Lower leg skin (tissue), 4 donors: ENCODE measurements around the gene PLEKHA6. TPM values are rescaled to one million over a fixed set of nuclear protein-coding genes. Genes with fewer than 3 reads are reported as not detected.

Experiments
- DNase-seq, 2 donors: peaks; one replicate each; pipeline ENCODE4 v3.0.0-alpha.2; 2019; ENCODE audit warnings: low spot score in 2 of 2
- H3K4me3 ChIP-seq: fragments of 200-600 bp; sonication (generic); 2 replicates; pipeline ENCODE4 v1.5.1; 2017; ENCODE audit warnings: mild to moderate bottlenecking, low read depth; ENCODE audit not compliant: poor library complexity, severe bottlenecking
- POLR2A ChIP-seq, 2 donors: fragments of 450-650 bp; IDR thresholded peaks; one replicate each; pipeline ENCODE4 v1.6.1; 2016 to 2017; ENCODE audit warnings: antibody characterized with exemption in 2 of 2, mild to moderate bottlenecking in 1 of 2, moderate library complexity in 1 of 2
- WGBS, 2 donors: methylation state at CpG; one replicate each; pipeline ENCODE4 v1.1.5; 2018; 5-methylcytosine and 5-hydroxymethylcytosine counted together
- intact Hi-C: fragments of 100-400 bp; cut with DNase I; formaldehyde crosslinking; loops from one replicate; pipeline ENCODE4 v1.15.0; 2023; ENCODE audit warnings: low total_unique reads
- total RNA-seq, 4 donors: library from RNA; depleted of rRNA; stranded (reverse); fragments of >200 nt; gene quantifications; one replicate each; pipeline ENCODE4 v1.1.0, GENCODE V29; 2016
- TF ChIP-seq, protein P1 (sequence below), 3 donors: fragments of 450-650 bp; IDR thresholded peaks; one replicate each; pipeline ENCODE4 v1.5.1; 2016; ENCODE audit warnings: antibody characterized with exemption in 3 of 3, mild to moderate bottlenecking in 3 of 3, moderate library complexity in 2 of 3

PLEKHA6 gene
- total RNA-seq, 4 donors from 2014 or later, result 1.7 to 16.4 (median 11.1) TPM

DNA sequence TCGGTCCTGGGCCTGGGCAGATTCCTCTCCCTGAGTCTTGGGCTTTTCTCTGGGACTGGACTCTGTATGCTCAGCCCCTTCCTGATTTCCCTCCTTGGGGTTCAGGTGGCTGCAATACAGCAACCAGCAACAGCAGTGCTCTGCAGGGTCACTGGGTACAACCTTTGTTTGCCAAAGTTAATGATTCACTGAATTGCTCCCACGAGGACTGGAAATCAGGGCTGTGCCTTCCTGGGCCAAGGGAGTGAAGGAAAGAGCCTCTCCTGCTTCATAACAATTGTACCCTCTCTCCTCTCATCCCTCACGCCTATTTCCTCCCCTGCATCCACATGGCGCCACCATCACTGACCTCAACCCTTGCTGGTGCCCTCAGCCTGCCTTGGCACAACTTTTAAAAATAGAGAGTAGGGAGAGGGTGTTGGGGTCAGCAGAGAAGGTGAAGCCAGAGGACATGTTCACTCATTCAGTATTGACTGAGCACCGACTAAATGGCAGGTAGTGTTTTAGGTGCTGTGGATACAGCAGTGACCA, 93.2 kb downstream of the PLEKHA6 start:
- H3K4me3 ChIP-seq, result no peak overlapping the region
- TF ChIP-seq, protein P1, sequence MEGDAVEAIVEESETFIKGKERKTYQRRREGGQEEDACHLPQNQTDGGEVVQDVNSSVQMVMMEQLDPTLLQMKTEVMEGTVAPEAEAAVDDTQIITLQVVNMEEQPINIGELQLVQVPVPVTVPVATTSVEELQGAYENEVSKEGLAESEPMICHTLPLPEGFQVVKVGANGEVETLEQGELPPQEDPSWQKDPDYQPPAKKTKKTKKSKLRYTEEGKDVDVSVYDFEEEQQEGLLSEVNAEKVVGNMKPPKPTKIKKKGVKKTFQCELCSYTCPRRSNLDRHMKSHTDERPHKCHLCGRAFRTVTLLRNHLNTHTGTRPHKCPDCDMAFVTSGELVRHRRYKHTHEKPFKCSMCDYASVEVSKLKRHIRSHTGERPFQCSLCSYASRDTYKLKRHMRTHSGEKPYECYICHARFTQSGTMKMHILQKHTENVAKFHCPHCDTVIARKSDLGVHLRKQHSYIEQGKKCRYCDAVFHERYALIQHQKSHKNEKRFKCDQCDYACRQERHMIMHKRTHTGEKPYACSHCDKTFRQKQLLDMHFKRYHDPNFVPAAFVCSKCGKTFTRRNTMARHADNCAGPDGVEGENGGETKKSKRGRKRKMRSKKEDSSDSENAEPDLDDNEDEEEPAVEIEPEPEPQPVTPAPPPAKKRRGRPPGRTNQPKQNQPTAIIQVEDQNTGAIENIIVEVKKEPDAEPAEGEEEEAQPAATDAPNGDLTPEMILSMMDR (IDR thresholded peaks at IDR 0.05), result no peak
- no peak for TF ChIP-seq POLR2A (IDR thresholded peaks at IDR 0.05)
- 79 to 81% methylated on average over 5 of the region's 5 CpGs for WGBS, 2 donors
- intact Hi-C loops, result no loop called here
- DNase-seq, result no peak

DNA sequence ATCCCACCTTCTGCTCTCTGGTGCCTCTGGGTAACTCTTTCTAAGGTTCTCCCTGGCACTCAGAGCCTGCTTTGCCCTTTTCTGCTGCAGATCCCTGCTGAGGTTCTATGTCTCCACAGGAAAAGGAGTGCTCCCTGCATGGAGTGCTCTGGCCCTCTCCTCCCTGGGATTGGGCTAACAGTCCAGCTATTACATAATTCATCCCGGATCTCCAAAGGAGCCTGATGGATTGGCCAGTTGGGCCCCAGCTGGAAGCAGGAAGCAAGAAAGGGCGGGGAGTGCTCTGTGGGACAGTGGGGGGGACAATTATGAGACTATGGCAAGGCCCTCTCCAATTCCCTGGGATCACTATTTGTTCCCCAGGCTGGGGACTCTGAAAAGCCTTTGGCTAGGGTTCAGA, 94.1 kb downstream of the PLEKHA6 start:
- WGBS, 2 donors, result 56 to 70% methylated on average over 2 of the region's 2 CpGs
- intact Hi-C loops, result no loop called here
- H3K4me3 ChIP-seq, result no peak overlapping the region
- DNase-seq, result no peak
- TF ChIP-seq POLR2A (IDR thresholded peaks at IDR 0.05), result no peak
- TF ChIP-seq, protein P1 (IDR thresholded peaks at IDR 0.05), result no peak

DNA sequence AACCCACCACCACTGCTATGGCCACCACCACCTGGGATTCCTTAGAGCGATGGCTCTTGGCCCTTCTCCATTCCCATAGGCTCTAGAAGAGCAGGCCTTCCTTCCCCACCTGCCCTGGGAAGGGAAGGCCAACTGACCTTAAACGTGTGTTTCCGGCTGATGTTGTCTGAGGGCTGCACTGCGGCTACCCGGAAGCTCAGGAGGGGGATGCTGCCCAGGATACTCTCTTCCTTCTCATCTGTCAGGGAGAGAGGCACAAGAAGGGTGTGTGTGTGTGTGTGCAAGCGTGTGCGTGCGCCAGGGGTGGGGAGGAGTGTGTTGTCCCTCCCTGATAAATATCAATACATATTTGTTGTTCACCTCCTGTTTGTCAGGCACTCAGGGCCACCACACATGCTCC, 94.9 kb downstream of the PLEKHA6 start:
- TF ChIP-seq POLR2A (IDR thresholded peaks at IDR 0.05), result no peak
- TF ChIP-seq, protein P1 (IDR thresholded peaks at IDR 0.05), result no peak
- intact Hi-C loops, result no loop called here
- H3K4me3 ChIP-seq, result no peak overlapping the region
- DNase-seq, result no peak
- WGBS, 2 donors, result 85 to 88% methylated on average over 8 of the region's 8 CpGs

DNA sequence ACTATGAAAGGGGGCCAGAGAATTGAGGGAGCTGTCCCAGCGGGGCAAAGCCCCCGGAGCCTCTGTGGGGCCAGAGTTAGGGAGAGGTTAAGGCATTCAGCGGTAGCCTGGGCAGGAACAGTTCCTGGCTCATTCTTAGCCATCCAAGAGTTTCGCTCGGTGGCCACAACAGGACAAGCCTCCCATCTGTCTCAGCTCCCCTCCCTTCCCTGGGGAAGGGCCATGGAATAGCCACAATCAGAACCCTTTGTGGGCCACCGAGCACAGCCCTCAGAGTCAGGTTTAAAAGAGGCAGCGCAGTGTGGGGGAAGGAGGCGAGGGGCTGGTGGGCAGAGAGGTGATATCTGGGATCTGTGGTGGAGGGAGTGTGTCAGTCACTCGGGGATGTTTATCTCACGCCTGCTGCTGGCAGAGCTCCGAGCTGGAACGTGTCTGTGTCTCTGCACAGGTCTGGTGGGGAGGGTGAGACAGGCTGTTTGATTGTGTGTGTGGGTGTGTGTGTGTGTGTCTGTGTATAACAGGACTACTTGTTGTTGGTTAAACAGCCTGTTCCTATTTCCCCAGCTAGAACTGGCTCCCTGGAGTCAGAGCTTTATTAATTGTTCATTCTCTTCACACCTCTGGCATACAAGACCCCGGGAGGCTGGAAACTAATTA, 96.3 kb downstream of the PLEKHA6 start:
- no peak overlapping the region for H3K4me3 ChIP-seq
- intact Hi-C loops, result no loop called here
- DNase-seq, result no peak
- 55 to 58% methylated on average over 13 of the region's 13 CpGs for WGBS, 2 donors
- TF ChIP-seq, protein P1 (IDR thresholded peaks at IDR 0.05), result no peak
- no peak for TF ChIP-seq POLR2A (IDR thresholded peaks at IDR 0.05)

DNA sequence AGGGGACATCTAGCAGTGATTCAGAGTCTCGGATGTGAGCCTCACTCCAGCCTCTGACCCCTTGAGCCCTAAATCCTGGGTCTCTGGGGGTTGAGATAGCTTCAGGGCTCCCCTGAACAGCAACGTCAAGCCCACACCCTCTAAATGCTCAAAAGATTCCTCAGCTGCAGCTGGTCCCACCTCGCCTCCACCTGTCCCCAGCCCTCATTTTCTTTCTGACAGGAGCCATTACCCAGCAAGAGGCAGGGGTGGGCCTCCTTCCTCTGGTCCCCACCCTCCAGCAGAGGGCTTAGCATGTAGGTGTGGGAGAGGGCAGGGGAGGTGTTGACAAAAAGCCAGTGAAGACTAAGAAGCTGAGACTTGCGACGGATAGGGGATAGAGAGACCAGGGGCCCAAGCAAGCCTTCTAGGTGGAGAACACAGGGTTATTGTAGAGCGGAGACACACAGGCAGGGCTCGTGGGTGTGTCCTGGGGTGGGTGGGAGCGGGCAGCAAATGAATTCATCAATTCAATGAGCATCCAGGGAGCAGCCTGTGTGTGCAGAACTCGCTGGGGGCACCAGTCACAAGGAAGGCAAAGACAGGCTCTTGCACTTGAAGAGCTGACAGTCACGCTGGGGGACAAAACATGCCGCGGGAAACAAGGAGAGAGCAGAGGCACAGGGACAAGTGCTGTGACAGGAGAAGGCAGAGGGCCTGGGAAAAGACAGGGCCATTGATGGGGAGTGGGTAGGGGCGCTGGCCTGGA, 97.0 kb downstream of the PLEKHA6 start:
- TF ChIP-seq, protein P1 (IDR thresholded peaks at IDR 0.05), result no peak
- TF ChIP-seq POLR2A (IDR thresholded peaks at IDR 0.05), result no peak
- no peak for DNase-seq
- no peak overlapping the region for H3K4me3 ChIP-seq
- intact Hi-C loops, result no loop called here
- WGBS, 2 donors, result 80 to 81% methylated on average over 13 of the region's 13 CpGs
